GM08714 (cell line): ENCODE data around the gene FABP6.

Experiments used
- H3K4me3 ChIP-seq: fragments of 200-500 bp; sonication (Bioruptor generic); 2 replicates; pipeline ENCODE4 v1.5.1; 2014; ENCODE audit warnings: mild to moderate bottlenecking, low read length, inconsistent platforms
- ZNF274 ChIP-seq: IDR thresholded peaks from 2 replicates; pipeline ENCODE4 v1.6.1; 2012; ENCODE audit warnings: mild to moderate bottlenecking, low read depth, low read length

Gene FABP6

DNA sequence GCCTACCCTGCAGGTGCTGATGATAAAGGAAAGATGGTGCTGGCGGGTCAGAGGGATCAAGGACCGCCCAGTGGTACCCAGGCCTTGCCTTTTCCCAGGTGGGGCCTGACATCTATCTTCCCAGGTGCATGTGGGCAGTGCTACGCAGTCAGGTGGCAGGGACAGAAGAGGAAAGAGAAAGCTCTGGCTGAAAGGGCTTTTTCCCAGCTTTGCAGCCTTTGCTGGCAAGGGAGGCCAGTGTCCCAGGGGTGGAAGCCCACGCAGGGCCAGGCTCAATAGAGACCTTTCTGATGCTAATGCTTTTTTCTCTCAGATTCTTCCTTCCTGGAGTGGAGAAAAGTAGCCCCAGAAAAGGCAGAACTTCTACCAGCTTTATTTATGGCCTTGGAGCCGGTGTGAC, 36.7 kb downstream of the FABP6 start:
- no peak overlapping the region for H3K4me3 ChIP-seq

DNA sequence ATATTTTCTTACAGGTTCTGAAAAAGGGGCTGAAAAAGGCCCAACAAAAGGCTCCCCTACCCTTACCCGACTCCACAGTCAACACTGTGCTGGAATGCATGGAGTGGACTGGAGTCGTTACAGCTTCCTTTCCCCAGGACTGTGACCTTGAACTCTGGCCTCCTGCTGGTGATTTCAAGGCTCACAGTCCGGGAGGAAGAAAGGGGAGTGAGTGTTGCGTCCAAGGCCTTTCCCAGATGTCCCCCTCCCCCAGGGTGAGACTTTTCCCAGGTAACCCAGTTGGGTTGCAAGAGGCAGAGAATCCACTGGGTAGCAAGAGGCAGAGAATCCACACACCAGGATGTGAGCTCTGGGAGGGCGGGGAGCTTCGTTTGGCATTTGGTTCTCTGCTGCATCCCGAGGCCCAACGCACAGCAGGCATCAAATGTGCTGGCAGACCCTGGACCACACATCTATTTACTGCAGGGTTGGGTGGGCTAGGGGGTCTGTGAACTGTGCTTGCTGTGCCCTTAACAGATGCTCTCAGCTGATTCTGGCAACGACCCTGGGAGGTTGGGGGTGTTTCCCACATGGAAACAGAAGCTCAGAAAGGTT, 37.5 kb downstream of the FABP6 start:
- TF ChIP-seq ZNF274: no peak
- H3K4me3 ChIP-seq: no peak overlapping the region

More for the DNA sequence above, 36.7 kb downstream of the FABP6 start:
- TF ChIP-seq ZNF274: no peak

DNA sequence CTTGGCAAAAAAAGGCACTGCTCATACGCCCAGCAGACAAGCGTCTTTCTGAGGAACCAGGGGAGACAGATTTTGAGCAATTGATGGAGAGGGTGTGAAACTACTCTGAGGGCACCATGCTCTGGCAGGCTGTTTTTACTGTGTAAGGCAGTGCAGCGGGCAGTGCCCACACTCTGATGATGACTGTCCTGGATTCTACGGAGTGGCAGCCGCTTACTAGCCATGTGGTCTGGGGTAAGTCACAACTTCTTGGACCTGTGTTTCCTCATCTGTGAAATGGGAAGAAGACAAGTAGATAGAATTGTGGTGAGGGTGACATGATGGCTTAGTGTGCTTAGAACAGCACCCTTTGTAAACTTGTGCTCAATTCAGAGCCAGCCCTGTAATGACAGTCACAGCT, 38.8 kb downstream of the FABP6 start:
- TF ChIP-seq ZNF274: no peak

DNA sequence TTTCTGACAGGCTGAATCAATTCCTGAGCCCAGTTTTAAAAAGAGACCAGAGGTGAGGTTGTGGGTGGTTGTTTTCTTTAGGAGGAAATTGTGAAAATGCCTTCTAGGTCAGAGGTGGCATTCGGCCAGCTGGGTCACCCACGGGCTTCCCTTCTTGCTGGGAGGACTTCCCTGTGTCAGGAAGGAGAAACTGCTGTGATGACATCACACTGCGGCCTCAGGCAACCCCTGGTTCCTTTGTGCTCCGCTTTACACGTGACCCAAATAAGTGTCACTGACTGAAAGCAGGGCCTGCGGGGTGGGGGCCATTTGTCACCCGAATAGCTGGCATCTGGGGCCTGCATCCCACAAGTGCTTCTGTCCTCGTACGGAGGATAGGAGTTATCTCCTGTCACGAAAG, 39.7 kb downstream of the FABP6 start:
- TF ChIP-seq ZNF274: no peak
- H3K4me3 ChIP-seq: no peak overlapping the region

More for the DNA sequence above, 38.8 kb downstream of the FABP6 start:
- H3K4me3 ChIP-seq: no peak overlapping the region

DNA sequence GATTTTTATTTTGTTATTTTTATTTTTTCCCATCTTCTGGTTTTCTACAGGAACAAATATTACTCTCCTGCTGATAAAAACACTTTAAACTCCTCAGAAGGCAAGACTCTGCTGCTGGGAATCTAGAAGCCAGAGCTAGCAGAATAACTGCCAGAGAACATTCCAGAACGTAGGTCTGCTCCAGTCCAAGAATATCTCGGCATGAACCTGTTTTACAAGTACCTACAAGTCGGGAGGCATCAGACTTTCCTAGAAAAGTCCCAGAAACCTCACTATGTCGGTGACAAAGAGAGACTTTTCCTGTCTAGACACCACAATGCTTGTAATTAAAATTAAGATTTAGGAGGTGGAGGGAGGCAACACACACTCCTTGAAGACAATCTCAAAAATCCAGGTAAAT, 41.4 kb downstream of the FABP6 start:
- H3K4me3 ChIP-seq: no peak overlapping the region
- no peak for TF ChIP-seq ZNF274

DNA sequence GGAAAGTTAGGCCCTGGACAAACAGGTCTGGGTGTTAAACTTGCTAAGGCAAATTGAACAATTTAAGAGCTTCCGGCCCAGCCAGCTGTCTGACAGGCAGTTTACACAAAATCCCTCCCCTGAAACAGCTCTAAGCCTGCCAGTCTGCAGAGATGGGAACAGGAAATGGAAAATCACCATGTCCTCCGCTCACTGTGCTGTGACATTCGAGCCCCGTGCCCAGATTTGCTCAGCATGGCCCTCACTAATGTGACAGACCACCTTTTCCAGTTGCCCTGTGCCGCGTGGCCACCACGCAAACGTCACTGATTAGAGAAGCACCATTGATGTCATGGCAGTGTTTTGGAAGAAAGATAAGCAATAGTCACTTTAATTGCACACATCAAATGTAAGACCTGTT, 42.1 kb downstream of the FABP6 start:
- H3K4me3 ChIP-seq: no peak overlapping the region
- TF ChIP-seq ZNF274: no peak

DNA sequence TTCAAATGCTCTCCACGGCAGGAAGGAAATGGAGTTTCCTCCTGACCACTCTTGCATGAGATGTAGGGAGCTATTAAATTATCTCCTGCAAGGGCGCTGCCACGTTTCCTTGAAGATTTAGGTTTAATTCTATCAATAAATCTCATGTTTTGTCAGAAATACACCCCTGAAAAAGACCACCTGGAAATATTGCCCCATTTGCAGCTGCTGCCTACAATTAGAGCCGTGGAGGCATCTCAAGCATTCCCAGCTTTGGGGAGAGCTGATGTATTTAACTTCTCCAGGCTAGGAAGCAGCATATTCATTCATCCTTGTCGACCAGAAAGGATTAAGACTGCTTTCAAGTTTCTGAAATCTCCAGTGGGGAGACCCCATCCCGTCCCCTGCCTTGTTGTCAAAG, 42.5 kb downstream of the FABP6 start:
- TF ChIP-seq ZNF274: no peak
- no peak overlapping the region for H3K4me3 ChIP-seq

DNA sequence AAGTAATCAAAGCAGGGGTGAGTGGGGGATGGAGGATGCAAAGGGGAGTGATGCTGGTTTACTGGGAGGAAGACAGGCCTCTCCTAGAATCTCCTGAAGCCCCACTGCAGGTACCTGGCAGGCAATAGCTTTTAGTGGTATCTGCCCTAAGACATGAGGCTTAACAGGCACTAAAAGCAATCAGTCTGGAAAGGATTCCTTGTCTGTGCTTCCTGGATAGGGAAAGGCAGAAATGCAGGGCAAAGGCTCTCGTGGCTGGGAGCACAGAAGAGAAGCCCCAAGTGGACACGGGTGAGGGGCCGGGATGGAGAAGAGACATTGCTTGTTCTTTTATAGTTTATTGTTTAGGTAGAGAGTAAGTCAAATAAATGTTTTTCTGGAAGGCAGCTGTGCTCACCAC, 43.0 kb downstream of the FABP6 start:
- TF ChIP-seq ZNF274: no peak
- H3K4me3 ChIP-seq: no peak overlapping the region

DNA sequence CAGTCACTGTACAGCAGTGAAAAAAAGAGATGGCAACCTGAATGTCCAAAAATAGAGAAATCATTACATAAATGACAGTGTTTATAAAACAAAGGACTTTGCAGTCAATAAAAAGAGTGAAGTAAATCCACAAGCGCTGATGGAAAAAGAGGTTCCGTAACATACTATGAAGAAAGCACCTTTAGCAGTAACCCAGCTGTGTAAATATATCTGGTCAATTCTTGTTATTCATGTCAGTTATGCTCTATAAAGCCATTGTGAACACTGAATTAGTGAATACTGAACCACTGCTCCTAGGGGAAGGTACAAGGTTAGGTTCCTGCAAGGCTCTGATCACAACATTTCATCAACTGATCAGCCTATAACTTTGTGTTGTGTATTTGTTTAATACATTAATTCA, 43.6 kb downstream of the FABP6 start:
- H3K4me3 ChIP-seq: no peak overlapping the region
- no peak for TF ChIP-seq ZNF274

DNA sequence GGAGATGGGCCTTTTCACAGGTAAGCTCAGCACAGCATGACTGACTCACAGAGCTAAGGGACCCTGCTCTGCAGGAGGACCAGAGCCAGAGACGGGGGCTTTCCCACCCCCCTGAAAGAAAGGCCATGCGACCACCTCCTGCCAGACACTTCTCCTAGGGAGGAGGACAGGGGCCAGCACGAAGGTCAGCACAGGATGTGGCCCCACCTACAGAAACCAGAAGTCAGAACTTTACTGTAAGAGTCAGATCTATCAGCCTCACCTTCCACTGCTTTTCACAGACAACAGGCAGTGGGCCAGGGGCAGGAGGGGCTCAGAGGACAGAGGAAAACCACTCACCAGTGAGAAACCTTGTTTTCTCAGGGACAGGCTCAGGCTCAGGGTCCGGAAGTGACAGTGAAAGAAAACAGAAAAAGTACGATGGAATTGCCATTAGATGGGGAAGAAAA, 45.2 kb downstream of the FABP6 start:
- no peak for TF ChIP-seq ZNF274
- H3K4me3 ChIP-seq: no peak overlapping the region

DNA sequence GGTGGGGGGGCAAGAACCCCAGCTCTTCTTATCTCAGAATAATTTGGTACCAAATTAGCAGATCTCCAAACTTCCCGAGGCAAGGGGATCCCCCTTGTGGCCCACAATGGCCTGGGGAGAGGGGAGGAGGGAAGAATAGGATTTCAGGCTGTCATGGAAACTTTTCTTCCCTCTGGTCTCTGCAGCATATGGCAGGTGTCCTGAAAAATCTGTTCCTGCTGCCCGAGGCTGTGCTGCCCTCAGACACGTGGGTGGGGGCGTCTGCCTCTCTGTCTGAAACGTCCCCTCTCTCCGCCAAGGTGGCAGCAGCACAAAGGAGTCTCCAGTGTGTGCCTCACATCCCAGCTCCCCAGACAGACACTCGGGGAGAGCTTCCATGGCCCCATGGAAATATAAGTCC, 49.0 kb downstream of the FABP6 start:
- H3K4me3 ChIP-seq: no peak overlapping the region
- no peak for TF ChIP-seq ZNF274

DNA sequence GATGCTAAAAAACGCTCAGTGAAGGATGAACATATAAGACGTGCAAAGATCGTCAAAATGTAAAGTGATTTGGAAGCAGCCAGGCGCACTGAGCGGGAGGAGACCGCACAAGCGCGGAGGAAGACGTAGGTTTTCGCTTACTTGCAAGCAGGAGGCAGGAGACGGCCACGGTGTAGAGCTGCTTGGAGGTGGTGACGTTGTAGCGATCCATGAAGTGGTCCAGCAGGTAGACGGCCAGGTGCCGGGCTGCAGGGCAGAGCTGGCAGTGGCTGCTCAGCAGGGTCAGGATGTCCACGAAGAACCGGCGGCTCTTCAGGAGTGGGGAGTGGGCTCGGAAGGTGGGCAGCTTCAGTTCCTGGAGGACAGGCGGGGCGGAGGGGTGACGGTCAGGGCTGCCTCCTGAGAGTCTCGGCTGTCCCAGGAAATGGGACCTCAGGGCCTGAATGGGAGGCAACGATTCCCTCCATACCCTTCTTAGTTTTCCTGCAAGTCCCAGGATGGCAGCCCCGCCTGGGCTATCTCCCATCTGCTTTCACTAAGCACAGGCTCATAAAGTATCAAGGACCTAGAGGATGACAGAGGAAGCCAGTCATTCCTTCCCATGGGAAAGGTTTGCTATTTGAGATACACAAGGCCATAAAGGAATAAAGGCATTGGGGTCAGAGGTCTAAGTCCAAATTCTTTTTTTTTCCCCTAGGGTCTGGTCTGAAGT, 51.2 kb downstream of the FABP6 start:
- H3K4me3 ChIP-seq: no peak overlapping the region
- no peak for TF ChIP-seq ZNF274

DNA sequence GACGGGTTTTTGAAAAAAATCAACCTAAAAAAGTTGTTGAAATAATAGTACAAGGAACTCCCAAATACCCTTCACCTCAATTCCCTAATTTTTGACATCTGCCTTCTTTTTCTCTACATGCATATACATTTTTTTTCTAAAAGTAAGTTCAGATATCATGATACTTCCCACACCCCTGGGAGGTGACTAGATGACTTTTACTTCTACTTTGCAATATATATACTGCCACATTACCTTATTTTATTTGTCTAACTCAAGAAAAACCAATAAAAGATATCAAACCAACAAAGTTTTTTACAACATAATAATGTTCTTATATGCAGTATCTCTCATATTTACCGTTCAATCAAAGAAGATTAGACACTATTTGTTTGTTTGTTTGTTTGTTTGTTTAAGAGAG, 52.0 kb downstream of the FABP6 start:
- TF ChIP-seq ZNF274: no peak

DNA sequence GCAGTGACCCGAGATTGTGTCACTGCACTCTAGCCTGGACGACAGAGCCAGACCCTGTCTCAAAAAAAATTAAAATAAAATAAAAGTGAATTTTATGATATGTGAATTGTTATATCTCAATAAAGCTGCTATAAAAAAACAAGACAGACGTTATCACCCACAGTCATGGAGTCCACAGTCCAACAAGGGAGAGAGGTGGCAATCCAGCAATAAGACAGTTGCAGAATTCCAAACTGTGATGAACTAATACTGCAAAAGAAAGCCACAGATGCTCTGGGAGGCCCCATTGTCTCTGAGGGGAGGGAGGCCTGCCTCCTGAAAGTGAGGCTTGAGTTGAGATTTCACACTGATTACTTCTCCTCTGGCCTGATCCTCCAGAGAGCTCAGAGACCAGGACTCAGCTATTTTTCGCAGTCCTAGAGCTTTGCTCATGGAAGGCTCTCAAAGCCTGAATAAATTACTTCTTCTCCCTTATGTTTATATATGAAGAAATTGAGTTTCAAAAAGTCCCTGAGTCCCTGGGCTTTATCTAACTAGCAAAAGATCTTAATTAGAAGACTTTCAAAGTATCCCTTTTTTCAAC, 55.1 kb downstream of the FABP6 start:
- no peak for TF ChIP-seq ZNF274
- no peak overlapping the region for H3K4me3 ChIP-seq

More for the DNA sequence above, 52.0 kb downstream of the FABP6 start:
- no peak overlapping the region for H3K4me3 ChIP-seq

DNA sequence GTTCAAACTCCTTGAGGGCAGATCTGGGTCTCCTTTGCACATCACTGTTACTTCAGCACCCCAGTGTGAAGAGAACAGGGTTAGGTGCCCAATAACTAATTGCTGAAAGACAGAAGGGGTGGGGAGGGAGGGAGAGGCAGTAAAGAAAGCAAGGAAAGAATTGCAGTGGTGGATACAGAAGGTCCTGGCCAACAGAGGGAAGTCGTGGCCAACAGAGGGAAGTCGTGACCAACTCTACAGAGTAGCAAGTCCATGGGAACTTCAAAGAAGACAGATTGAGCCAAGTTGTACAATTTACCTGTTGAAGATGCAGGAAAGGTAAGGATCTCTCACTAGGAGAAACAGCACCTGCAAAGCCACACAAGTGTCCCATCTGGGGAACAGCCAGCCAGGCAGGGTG, 56.0 kb downstream of the FABP6 start:
- TF ChIP-seq ZNF274: no peak
- no peak overlapping the region for H3K4me3 ChIP-seq
